Osteoblast (primary cell): ENCODE results near the gene PGGT1B. TPM values are rescaled to one million over a fixed set of nuclear protein-coding genes. Genes with fewer than 3 reads are reported as not detected.

ENCODE experiments used
- DNase-seq: peaks from one replicate; pipeline ENCODE4 v3.0.0; 2011; ENCODE audit warnings: low spot score, mixed read lengths; ENCODE audit not compliant: insufficient read length; ENCODE audit errors: missing footprints
- H2AFZ ChIP-seq: 2 replicates; pipeline ENCODE4 v1.6.0; 2011; ENCODE audit warnings: mild to moderate bottlenecking, low read length
- H3K27ac ChIP-seq: 2 replicates; pipeline ENCODE4 v1.5.1; 2011; ENCODE audit warnings: mild to moderate bottlenecking, low read depth, low read length, moderate library complexity
- H3K27me3 ChIP-seq: 2 replicates; pipeline ENCODE4 v1.6.0; 2012; ENCODE audit warnings: mild to moderate bottlenecking, control low read depth, inconsistent platforms, low read length, moderate library complexity; ENCODE audit not compliant: insufficient read depth
- H3K36me3 ChIP-seq: 2 replicates; pipeline ENCODE4 v1.5.1; 2011; ENCODE audit warnings: mild to moderate bottlenecking, low read length, control low read depth, moderate library complexity; ENCODE audit not compliant: insufficient read depth
- H3K4me1 ChIP-seq: 2 replicates; pipeline ENCODE4 v1.5.1; 2011; ENCODE audit warnings: mild to moderate bottlenecking, low read length, control low read depth, moderate library complexity; ENCODE audit not compliant: insufficient read depth
- H3K4me2 ChIP-seq: 2 replicates; pipeline ENCODE4 v1.6.0; 2011; ENCODE audit warnings: mild to moderate bottlenecking, low read length; ENCODE audit not compliant: insufficient read depth
- H3K4me3 ChIP-seq: fragments of 200-600 bp; sonication (generic); 3 replicates; pipeline ENCODE4 v1.5.1; 2012; ENCODE audit warnings: mild to moderate bottlenecking, low read length, inconsistent platforms; ENCODE audit not compliant: insufficient read depth
- H3K79me2 ChIP-seq: 2 replicates; pipeline ENCODE4 v1.6.0; 2012; ENCODE audit warnings: mild to moderate bottlenecking, low read length, control low read depth, inconsistent platforms; ENCODE audit not compliant: insufficient read depth
- H3K9me3 ChIP-seq: 2 replicates; pipeline ENCODE4 v1.5.1; 2011; ENCODE audit warnings: low read depth, low read length, control low read depth
- H4K20me1 ChIP-seq: 2 replicates; pipeline ENCODE4 v1.6.0; 2012; ENCODE audit warnings: mild to moderate bottlenecking, low read length, control low read depth; ENCODE audit not compliant: insufficient read depth
- CTCF ChIP-seq: IDR thresholded peaks from 2 replicates; pipeline ENCODE4 v1.5.1; 2011; ENCODE audit warnings: mild to moderate bottlenecking, low read depth, low read length, moderate library complexity; ENCODE audit errors: extremely low read depth
- total RNA-seq: library from RNA; depleted of rRNA; stranded (reverse); fragments of >200 nt; gene quantifications from 2 replicates; pipeline ENCODE4 v1.2.3, GENCODE V29; 2012

PGGT1B gene
- total RNA-seq, 1 donor, result 14.1 TPM

GRCh38 chr5:115236599-115236998 is 26.1 kb downstream of the PGGT1B start:
- Histone ChIP-seq H3K4me3 (no peak overlapping the region), H2AFZ (no peak overlapping the region), H3K4me2 (no peak overlapping the region), H3K27me3 (no peaks in the 10 kb centered on the region), H3K36me3 (peaks cover 27% of the 10 kb centered on the region), H4K20me1 (no peaks in the 10 kb centered on the region), H3K27ac (no peak overlapping the region), H3K79me2 (peaks cover 9% of the 10 kb centered on the region), H3K9me3 (no peaks in the 10 kb centered on the region), H3K4me1 (no peaks in the 10 kb centered on the region)
- no peak for DNase-seq
- TF ChIP-seq CTCF, result no peak

- H4K20me1 ChIP-seq, result no peaks in the 10 kb centered on the region
- H3K27ac ChIP-seq, result no peak overlapping the region
- DNase-seq, result no peak
- no peaks in the 10 kb centered on the region for H3K4me1 ChIP-seq
- H3K79me2 ChIP-seq, result peaks cover 9% of the 10 kb centered on the region
- no peak overlapping the region for H3K4me3 ChIP-seq
- no peak overlapping the region for H2AFZ ChIP-seq
- H3K36me3 ChIP-seq, result peaks cover 19% of the 10 kb centered on the region
- H3K4me2 ChIP-seq, result no peak overlapping the region
- no peaks in the 10 kb centered on the region for H3K27me3 ChIP-seq
- H3K9me3 ChIP-seq, result no peaks in the 10 kb centered on the region
- no peak for TF ChIP-seq CTCF
Observed at GRCh38 chr5:115231598-115231997, 31.1 kb downstream of the PGGT1B start.

GRCh38 chr5:115229606-115230005 is 33.1 kb downstream of the PGGT1B start:
- DNase-seq, result no peak
- no peak overlapping the region for H3K4me3 ChIP-seq
- H3K9me3 ChIP-seq, result no peaks in the 10 kb centered on the region
- H3K4me1 ChIP-seq, result no peaks in the 10 kb centered on the region
- peaks cover 19% of the 10 kb centered on the region for H3K36me3 ChIP-seq
- H3K27ac ChIP-seq, result no peak overlapping the region
- H3K79me2 ChIP-seq, result peaks cover 7% of the 10 kb centered on the region
- H3K27me3 ChIP-seq, result no peaks in the 10 kb centered on the region
- H2AFZ ChIP-seq, result no peak overlapping the region
- H4K20me1 ChIP-seq, result no peaks in the 10 kb centered on the region
- TF ChIP-seq CTCF, result no peak
- no peak overlapping the region for H3K4me2 ChIP-seq

GRCh38 chr5:115227281-115227680 is 35.4 kb downstream of the PGGT1B start:
- TF ChIP-seq CTCF, result no peak
- Histone ChIP-seq H3K27me3 (no peaks in the 10 kb centered on the region), H3K27ac (no peak overlapping the region), H3K9me3 (no peaks in the 10 kb centered on the region), H4K20me1 (no peaks in the 10 kb centered on the region), H2AFZ (no peak overlapping the region), H3K79me2 (peaks cover 7% of the 10 kb centered on the region), H3K4me1 (no peaks in the 10 kb centered on the region), H3K4me2 (no peak overlapping the region), H3K36me3 (peaks cover 25% of the 10 kb centered on the region), H3K4me3 (no peak overlapping the region)
- DNase-seq, result no peak
